Heart right ventricle (tissue), 16 donors: ENCODE results near the gene FCHO2. TPM values are rescaled to one million over a fixed set of nuclear protein-coding genes. Genes with fewer than 3 reads are reported as not detected.

Experiments used
- ATAC-seq, 8 donors: fragments of 200-7000 bp; cut with Tn5 transposase; one replicate each; pipeline ENCODE4 v1.9.1; 2020; ENCODE audit warnings: mild to moderate bottlenecking in 8 of 8, moderate library complexity in 8 of 8, moderate number of reproducible peaks in 1 of 8
- DNase-seq, 2 donors: peaks; one replicate each; pipeline ENCODE4 v3.0.0-alpha.2; 2020
- H3K27ac ChIP-seq, 10 donors: fragments of 200-600 bp; sonication (generic) in 2 of 10; one replicate each; pipeline versions ENCODE4 v1.5.0 to v1.8.0; 2020 to 2022; ENCODE audit warnings: mild to moderate bottlenecking in 3 of 10
- H3K27me3 ChIP-seq, 7 donors: fragments of 200-600 bp; one replicate each; pipeline ENCODE4 v1.8.0; 2021 to 2022; ENCODE audit warnings: mild to moderate bottlenecking in 2 of 7
- H3K36me3 ChIP-seq, 9 donors: fragments of 200-600 bp; sonication (generic) in 1 of 9; one replicate each; pipeline versions ENCODE4 v1.5.0 to v1.8.0; 2020 to 2022; ENCODE audit warnings: mild to moderate bottlenecking in 2 of 9
- H3K4me1 ChIP-seq, 9 donors: fragments of 200-600 bp; sonication (generic) in 1 of 9; one replicate each; pipeline versions ENCODE4 v1.5.0 to v1.8.0; 2020 to 2022; ENCODE audit warnings: mild to moderate bottlenecking in 4 of 9
- H3K4me3 ChIP-seq, 10 donors: fragments of 200-600 bp; sonication (generic) in 2 of 10; one replicate each; pipeline versions ENCODE4 v1.5.0 to v1.8.0; 2020 to 2022; ENCODE audit warnings: mild to moderate bottlenecking in 7 of 10, moderate library complexity in 2 of 10
- H3K9me3 ChIP-seq, 11 donors: fragments of 200-600 bp in 10 of 11; sonication (generic) in 2 of 11; one replicate each; pipeline versions ENCODE4 v1.5.0 to v1.8.0; 2013 to 2022; ENCODE audit warnings: mild to moderate bottlenecking in 2 of 11, control low read depth in 1 of 11, moderate library complexity in 1 of 11
- WGBS, 2 donors: extraction: QIAGEN DNeasy Blood & Tissue Kit; methylation state at CpG; one replicate each; pipeline ENCODE4 v1.1.7; 2013; ENCODE audit warnings: inconsistent platforms in 1 of 2; 5-methylcytosine and 5-hydroxymethylcytosine counted together
- intact Hi-C, 10 donors: fragments of 100-400 bp; cut with DNase I; formaldehyde crosslinking; loops; one replicate each; pipeline versions ENCODE4 v1.11.1 to v1.14.2; 2022
- polyA plus RNA-seq, 2 donors: library from polyadenylated mRNA; stranded (reverse); fragments of 200-250 nt; gene quantifications; one replicate each; pipeline ENCODE4 v1.2.3, GENCODE V29; 2013
- total RNA-seq, 10 donors: library from RNA; stranded (reverse); fragmentation: NEBNext Ultra II Directional in 3 of 10; extraction: Animal tissue kit (Norgen Biotek cat#: 25700) in 3 of 10; gene quantifications; one replicate each; pipeline versions ENCODE4 v1.2.1 to v1.2.4, GENCODE V29; 2021 to 2023
- TF ChIP-seq, protein P1 (sequence below), 9 donors: fragments of 200-600 bp; sonication (generic) in 2 of 9; IDR thresholded peaks; one replicate each; pipeline versions ENCODE4 v1.5.0 to v1.8.0; 2021 to 2022; ENCODE audit warnings: antibody characterized with exemption in 9 of 9, mild to moderate bottlenecking in 5 of 9, moderate library complexity in 1 of 9
- donor health status: Arrhythmogenic right ventricular cardiomyopathy.
- donor health status: ischemic (EF 13 %, LVEDD 7.1; RV severe dilation, severe dysfunction).
- donor health status: healthy with polysubstance abuse.
- donor health status: DM: no; HTN: yes; CAD: no.
- donor health status: DM: no; HTN: no; CAD: no.
- donor health status: ischemic (EF 25% LVEDD 6.9; RV normal size, moderate dysfunction).
- donor health status: ischemic (EF 25% LVEDD 5.7; RV mildly dilated, moderate dysfunction).
- donor health status: healthy.
- donor health status: DM: yes; HTN: yes; CAD: no.
- donor health status: Ischemic cardiomyopathy.
- donor health status: ischemic (EF 35%, LVEDD 5.7; RV mildly dilated, moderate dysfunction).
- donor health status: nonischemic (EF 11% LVEDD 7.7; RV severe dilation, severe dysfunction).
- donor health status: DM: yes; HTN: yes; CAD: no.
- donor health status: PGD.
- donor health status: ischemic (EF 29% LVEDD 5.4; RV normal size, mild dysfunction).
- donor health status: nonischemic (EF 23%, LVEDD 6.1; RV moderate dilation, normal function).

The FCHO2 gene
- total and polyA plus RNA-seq, 12 donors, result 4.1 to 26.6 (median 20.2) TPM

DNA sequence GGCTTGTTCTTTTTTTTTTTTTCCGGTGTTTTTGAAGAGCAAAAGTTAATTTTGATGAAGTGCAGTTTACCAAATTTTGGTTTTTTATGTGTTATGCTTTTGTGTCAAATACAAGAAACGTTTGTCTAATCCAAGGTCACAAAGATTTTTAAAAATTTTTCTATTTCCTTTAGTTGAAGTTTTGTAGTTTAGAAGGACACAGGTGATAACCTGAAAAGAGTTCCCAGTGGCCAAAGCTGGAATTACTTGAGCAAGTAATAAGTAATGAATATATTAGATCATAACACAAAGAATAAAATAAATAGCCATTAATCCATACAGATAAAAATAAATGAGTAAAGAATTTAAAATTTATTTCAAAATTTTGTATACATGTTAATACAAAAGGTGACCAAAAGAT, 71.5 kb downstream of the FCHO2 start:
- Histone ChIP-seq H3K27ac (no peak overlapping the region), H3K4me1 (peaks cover 0 to 6% (median 0%) of the 10 kb centered on the region in 9 donors), H3K36me3 (peaks cover 0 to 58% (median 4%) of the 10 kb centered on the region in 9 donors), H3K27me3 (no peaks in the 10 kb centered on the region), H3K9me3 (no peaks in the 10 kb centered on the region), H3K4me3 (no peak overlapping the region)
- TF ChIP-seq, protein P1, sequence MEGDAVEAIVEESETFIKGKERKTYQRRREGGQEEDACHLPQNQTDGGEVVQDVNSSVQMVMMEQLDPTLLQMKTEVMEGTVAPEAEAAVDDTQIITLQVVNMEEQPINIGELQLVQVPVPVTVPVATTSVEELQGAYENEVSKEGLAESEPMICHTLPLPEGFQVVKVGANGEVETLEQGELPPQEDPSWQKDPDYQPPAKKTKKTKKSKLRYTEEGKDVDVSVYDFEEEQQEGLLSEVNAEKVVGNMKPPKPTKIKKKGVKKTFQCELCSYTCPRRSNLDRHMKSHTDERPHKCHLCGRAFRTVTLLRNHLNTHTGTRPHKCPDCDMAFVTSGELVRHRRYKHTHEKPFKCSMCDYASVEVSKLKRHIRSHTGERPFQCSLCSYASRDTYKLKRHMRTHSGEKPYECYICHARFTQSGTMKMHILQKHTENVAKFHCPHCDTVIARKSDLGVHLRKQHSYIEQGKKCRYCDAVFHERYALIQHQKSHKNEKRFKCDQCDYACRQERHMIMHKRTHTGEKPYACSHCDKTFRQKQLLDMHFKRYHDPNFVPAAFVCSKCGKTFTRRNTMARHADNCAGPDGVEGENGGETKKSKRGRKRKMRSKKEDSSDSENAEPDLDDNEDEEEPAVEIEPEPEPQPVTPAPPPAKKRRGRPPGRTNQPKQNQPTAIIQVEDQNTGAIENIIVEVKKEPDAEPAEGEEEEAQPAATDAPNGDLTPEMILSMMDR (IDR thresholded peaks at IDR 0.05), result peak in 2 of 9 donors; percentile 7 to 13
- intact Hi-C loops, result loop anchor here in 1 of 10 donors (5.0 kb wide), 1 partner anchor 475 kb away; no protein-coding TSS in a partner anchor
- ATAC-seq (no peak), DNase-seq (no peak)
- WGBS, 2 donors, result 89 to 92% methylated on average over 2 of the region's 2 CpGs

- ATAC-seq, result no peak
- Histone ChIP-seq H3K4me3 (no peak overlapping the region), H3K36me3 (peaks cover 0 to 59% (median 4%) of the 10 kb centered on the region in 9 donors), H3K4me1 (peaks cover 0 to 6% (median 0%) of the 10 kb centered on the region in 9 donors), H3K9me3 (no peaks in the 10 kb centered on the region), H3K27me3 (no peaks in the 10 kb centered on the region), H3K27ac (no peak overlapping the region)
- TF ChIP-seq, protein P1 (IDR thresholded peaks at IDR 0.05), result no peak
- intact Hi-C loops, result loop anchor here in 1 of 10 donors (5.0 kb wide), 1 partner anchor 476 kb away; no protein-coding TSS in a partner anchor
- DNase-seq, result no peak
- WGBS, 2 donors, result 97 to 98% methylated on average over 4 of the region's 4 CpGs
Observed at GRCh38 chr5:73027816-73028215, 72.0 kb downstream of the FCHO2 start.

- Histone ChIP-seq H3K9me3 (no peaks in the 10 kb centered on the region), H3K4me3 (no peak overlapping the region), H3K27ac (no peak overlapping the region), H3K4me1 (peaks cover 0 to 6% (median 0%) of the 10 kb centered on the region in 9 donors), H3K36me3 (peaks cover 0 to 64% (median 4%) of the 10 kb centered on the region in 9 donors), H3K27me3 (no peaks in the 10 kb centered on the region)
- ATAC-seq, result no peak
- DNase-seq, result no peak
- intact Hi-C loops, result loop anchor here in 1 of 10 donors (5.0 kb wide), 1 partner anchor 477 kb away; no protein-coding TSS in a partner anchor
- TF ChIP-seq, protein P1 (IDR thresholded peaks at IDR 0.05), result no peak
- 97% methylated on average over 1 of the region's 1 CpG for WGBS, 2 donors
Observed at GRCh38 chr5:73028991-73029595, 73.3 kb downstream of the FCHO2 start.

DNA sequence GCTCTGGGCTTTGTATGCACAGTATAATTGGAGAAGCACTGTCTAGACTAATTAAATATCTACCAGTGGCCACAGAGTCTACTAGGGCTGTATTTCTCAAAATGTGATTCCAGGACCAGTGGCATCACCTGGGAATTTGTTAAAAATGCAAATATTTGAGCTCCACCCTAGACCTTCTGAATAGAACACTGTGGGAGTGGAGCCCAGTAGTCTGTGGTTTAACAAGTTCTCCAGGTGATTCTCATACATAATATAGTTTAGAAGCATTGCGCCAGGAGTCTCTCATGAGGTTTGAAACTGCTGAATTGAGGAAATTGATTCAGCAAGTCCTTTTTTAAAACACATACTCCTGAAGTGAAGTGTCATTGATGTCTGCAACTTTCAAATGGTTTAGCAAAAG, 74.7 kb downstream of the FCHO2 start:
- Histone ChIP-seq H3K9me3 (no peaks in the 10 kb centered on the region), H3K4me1 (peaks cover 0 to 6% (median 0%) of the 10 kb centered on the region in 9 donors), H3K36me3 (peaks cover 0 to 66% (median 5%) of the 10 kb centered on the region in 9 donors), H3K27me3 (no peaks in the 10 kb centered on the region), H3K27ac (no peak overlapping the region), H3K4me3 (no peak overlapping the region)
- TF ChIP-seq, protein P1 (IDR thresholded peaks at IDR 0.05), result no peak
- 96 to 100% methylated on average over 1 of the region's 1 CpG for WGBS, 2 donors
- no peak for ATAC-seq
- DNase-seq, result no peak
- intact Hi-C loops, result no loop called here
